Stimulated activated naive CD4-positive, alpha-beta T cell treated with Interleukin-2 at 50 U/mL for 16 hours (primary cell): ENCODE data around the gene PARP3.
"Not testable (repeated sequence)": the region's sequence is repeated elsewhere in the genome, so short reads cannot be mapped to it uniquely, and the experiment has no call there.

Experiments
- DNase-seq: peaks from one replicate; lab custom pipeline; 2025; lab: John Stamatoyannopoulos, UW

PARP3 gene

DNA sequence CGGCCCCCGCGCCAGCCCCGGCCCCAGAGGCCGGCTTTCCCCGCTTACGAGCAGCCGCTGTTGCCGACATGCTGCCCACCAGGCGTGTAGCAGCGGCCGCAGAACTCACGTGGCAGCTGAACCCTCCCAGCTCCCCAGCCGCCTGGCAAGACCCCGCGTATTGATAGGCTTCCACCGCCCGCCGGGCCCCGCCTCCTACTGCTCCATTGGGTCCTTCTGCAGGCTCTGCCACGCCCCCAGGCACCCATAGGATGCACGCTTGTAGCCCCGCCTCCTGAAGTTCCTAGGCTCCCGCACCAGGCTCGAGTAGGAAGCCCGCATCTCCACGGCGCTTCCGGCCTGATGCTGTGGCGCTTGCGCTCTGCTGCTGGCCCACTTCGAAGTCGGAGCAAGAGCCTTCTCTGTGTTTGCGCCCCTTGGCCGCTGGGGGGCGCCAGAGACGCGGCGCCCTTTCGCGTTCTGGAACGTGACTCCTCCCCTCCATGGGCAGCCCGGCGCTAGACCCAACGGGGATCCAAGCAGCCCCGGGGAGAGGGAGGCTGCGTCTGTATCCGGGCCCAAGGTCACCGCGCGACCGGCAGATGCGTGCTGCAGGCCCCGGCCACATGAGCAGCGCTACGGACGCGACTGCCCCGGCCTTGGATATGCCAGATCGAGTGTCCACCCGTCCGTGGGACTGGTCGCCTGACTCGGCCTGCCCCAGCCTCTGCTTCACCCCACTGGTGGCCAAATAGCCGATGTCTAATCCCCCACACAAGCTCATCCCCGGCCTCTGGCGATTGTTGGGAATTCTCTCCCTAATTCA lies at the start of gene PARP3, which contains the start of gene RRP9:
TSS of gene PARP3 (plus strand) at position 566 of the 805 bp plus-strand sequence. CDS start 993 bp downstream, outside the sequence.
TSS of gene RRP9 (minus strand) at position 107 of the 805 bp plus-strand sequence. CDS start at position 70, 37 bp downstream.
- DNase-seq: peak; percentile 100

DNA sequence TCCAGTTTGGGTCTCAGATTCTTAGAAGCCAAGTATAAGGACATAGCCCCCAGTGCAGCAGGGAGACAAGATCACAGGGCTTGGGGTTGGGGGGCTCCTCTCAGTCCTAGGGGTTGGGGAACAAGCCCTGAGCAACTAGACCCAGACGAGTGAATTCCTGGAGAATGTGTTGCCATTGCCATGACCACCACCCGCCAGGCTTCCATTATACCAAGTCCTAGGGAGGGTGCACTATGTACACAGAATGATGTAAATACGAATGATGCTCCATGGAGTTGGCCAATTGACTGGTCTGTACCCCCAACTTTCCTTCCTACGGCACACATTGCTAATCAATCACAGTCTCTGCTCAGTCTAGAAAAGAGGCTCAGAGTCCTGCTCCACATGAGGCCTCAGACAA lies 47.8 kb upstream of the PARP3 start:
- DNase-seq: no peak

DNA sequence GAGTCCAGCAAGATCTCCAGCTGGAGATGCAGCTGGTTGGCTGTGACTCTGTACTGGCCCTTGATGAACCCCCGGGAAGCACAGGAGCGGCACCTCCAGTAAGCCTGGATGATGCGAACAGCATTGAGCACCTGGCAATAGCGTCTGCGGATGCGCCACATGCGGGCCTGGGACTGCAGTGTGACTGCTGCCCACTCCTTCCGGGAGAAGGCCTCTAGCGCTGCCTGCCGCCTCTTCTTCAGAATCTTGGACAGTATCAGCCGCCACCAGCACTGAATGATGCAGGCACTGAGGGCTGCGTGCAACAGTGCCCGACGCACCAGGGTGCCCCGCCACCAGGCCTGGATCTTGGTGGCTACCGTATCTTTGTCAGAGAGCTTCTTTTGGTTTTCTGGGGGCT lies 47.2 kb upstream of the PARP3 start:
- no peak for DNase-seq

DNA sequence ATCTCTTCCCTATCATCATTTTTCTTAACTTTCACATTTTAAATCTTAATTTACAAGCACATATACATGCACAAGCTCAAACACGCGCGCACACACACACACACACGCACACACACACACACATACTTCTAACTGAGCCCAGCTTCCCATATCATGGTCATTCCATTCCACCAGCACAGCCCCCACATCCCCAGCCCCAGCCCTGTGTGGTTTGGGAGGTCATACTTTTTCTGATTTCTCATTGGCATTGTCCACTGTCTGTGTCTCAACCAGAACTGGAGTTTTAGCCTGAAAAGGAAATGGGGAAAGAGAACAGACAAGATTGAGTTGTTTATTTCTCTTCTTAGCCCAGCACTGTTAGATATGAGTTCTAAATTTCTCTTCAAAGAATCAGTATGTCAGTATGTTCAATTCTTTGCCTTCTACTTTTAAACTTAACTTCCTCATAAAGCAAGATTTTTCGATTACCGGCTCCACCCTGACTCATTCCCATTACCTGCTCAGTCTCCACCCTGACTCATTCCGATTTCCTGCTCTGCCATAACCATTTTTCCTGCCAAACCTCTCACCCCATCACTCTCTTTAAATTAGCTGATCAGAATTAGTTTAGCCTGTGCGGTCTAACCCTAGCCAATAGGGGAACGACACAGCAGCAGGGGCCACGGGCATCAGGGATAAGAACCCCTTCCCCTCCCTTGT lies 45.4 kb upstream of the PARP3 start:
- DNase-seq: no peak

DNA sequence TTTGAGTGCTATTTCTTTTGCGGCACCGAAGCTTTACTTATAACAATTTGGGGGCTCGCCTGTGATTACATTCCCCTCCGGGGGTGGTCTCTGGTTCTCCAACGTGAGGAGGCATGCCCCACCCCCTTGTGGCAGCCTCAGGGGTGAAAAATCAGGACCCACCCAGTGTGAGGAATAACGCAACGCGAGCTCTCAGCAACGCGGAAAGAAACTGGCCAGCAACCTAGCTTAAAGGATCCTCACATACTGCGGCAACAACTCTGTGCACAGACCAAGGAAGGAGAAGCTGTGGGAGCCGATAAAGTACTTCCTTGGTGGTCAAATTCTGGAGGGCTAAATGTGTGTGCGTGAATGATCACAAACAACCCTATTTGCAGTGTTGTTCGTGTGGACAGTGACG lies 44.8 kb upstream of the PARP3 start:
- DNase-seq: no peak

DNA sequence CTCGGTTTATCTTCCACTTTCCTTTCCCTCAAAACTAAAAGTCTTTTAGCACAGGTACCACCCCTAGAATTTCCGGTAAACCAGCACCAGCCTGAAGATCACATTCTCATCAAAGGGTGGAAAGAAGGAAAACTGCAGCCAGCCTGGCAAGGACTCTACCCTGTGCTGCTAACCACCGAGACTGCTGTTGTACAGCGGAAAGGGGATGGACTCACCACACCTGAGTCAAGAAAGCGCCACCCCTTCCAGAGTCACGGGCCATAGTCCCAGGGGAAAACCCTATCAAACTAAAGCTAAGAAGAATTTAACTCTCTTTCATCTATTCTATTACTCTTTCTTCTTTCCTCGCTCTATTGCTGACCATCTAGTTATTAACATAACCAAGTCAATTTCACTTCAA lies 42.1 kb upstream of the PARP3 start:
- not testable (repeated sequence) for DNase-seq

DNA sequence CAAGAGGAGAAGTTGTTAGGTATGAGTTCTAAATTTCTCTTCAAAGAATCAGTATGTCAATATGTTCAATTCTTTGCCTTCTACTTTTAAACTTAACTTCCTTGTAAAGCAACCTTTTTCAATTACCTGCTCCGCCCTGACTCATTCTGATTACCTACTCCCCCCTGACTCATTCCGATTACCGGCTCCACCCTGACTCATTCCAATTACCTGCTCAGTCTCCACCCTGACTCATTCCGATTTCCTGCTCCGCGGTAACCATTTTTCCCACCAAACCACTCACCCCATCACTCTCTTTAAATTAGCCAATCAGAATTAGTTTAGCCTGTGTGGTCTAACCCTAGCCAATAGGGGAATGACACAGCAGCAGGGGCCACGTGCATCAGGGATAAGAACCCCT lies 39.8 kb upstream of the PARP3 start:
- peak; percentile 49 for DNase-seq

DNA sequence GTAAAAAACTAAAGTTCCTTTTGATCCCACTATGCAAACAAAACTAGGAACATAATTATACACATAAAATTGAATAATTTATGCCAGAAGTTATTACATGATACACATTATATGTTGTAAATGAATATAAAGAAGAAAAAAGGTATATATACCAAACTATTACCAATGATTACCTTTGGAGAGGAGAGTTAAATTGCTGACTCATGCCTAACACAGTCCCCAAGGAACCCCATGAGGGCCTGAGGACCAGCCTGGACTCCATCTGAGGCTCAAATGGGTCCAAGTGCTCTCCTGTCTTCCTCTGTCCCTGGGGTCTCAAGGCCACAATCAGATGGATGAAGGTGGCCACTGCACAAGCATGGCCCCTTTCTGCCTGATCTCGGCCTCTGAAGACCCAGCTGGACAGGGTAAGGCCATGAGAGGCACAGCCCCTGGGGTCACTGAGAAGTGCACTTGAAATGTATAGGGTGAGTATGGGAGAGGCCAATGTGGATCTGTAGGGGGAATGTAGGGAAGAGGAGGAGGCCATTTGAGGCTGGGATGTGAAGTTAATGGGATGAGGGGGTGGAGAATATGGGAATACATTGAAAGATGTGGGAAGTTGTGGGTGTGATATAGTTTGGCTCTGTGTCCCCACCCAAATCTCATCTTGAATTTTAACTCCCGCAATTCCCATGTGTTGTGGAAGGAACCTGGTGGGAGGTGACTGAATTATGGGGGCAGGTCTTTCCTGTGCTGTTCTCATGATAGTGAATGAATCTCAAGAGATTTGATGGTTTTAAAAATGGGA lies 37.9 kb upstream of the PARP3 start:
- DNase-seq: no peak

DNA sequence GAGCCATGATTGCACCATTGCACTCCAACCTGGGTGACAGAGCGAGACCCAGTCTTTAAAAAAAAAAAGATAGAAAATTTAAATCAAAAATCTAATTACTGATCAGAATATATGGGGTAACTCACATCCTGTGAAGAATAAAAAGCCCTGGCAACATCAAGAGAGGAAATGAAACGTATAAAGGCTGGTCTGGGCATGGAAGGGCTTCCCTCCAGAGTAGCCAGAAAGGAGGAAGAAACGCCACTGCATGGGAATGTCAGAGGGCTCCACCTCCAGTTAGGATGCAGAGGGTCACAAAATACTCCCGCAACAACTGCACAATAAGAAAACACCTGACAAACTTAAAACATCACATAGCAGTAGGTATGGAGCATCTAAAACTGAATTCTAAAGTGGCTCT lies 34.1 kb upstream of the PARP3 start:
- DNase-seq: no peak

DNA sequence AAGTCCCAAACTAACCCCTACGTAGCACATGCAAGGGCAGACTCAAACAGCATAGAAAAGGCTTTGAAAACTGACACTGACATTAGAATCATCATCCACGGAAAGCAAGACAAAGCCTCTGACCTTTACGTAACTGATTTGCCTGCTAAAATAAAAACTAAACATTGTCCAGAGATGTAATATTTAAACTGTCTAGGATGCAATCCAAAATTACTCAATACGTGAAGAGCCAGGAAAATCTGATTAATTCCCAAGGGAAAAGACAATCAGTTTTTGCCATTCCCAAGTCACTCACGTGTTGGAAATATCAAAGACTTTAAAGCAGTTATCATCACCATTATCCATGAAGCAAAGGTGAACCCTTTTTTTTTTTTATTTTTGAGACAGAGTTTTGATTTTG lies 25.7 kb upstream of the PARP3 start:
- DNase-seq: no peak

DNA sequence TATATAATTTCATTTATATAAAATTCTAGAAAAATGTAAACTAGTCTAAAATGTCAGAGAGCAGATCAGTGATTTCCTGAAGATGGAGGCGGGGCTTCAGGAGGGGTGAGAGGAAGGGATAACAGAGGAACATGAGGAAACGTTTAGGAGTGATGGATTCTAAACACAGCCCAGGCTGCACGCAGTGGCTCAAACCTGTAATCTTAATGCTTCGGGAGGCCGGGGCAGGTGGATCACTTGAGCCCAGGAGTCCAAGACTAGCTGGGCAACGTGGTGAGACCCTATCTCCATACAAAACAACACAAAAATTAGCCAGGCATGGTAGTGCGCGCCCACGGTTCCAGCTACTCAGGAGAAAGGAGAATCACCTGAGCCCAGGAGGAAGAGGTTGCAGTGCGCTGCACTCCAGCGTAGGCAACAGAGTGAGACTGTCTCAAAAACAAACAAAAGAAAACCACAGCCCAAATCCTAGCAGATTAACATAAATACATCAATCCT lies 21.0 kb upstream of the PARP3 start:
- DNase-seq: no peak

DNA sequence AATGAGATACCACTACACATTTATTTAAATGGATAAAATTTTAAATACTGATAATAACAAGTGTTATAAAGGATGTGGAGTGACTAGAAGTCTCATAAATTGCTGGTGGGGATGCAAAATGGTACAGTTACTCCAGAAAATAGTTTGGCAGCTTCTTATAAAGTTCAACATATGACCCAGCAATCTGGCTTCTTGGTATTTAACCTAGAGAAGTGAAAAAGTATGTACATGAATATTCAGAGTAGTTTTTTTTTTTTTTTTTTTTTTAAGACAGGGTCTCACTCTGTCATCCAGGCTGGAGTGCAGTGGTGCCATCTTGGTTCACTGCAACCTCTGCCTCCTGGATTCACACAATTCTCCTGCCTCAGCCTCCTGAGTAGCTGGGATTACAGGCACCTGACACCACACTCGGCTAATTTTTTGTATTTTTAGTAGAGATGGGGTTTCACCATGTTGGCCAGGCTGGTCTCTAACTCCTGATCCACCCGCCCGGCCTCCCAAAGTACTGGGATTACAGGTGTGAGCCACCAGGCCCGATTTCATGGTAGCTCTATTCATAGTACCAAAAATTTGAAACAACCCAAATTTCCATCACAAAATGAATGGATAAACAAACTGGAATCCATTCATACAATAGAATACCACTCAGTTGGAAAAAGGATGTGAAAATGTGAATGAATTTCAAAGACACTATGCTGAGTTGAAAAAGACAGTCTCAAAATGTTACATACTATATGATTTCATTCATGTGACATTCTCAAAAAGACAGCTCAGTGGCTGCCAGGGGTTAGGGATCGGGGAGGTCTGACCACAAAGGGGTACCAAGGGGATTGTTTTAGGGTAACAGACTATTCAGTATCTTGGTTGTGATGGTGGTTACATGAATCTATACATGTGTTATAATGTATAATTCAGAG lies 14.8 kb upstream of the PARP3 start:
- no peak for DNase-seq

DNA sequence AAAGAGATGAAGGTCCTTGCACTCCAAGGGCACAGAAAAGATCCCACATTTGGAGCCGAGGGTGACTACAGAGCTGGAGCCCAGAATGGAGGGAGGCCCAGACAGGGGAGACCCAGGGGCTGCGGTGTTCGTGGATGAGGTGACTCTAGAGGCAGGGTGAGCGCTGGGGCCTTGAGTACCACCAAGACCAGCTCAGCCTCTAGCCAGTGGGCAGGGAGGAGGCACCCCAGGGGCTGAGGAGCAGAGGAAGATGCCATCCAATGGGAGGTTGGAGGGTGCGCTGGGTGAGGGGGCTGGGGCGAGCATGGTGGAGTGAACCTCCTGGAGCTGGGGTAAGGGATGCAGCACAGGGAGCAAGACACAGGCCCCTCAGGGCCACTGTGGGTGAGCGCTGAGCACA lies 13.7 kb upstream of the PARP3 start:
- no peak for DNase-seq

DNA sequence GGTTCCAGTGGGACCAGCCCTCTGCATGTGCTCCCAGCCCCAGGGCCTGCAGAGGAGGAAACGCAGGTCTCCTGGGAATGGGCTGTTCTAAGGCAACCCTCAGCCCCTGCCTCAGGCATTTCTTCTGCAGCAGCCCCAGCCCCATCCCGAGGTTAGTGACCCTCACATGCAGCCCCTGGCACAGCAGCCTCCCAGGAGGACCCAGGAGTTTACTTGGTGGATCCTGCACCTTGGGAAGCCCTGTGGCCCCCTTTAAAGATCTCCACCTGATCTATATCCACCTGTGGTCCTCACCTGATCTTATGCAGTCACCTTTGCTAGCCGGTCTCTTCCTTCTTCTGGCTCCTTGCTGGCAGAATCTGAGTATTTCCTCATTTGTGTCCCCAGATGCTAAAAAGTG lies 13.2 kb upstream of the PARP3 start:
- DNase-seq: not testable (repeated sequence)

DNA sequence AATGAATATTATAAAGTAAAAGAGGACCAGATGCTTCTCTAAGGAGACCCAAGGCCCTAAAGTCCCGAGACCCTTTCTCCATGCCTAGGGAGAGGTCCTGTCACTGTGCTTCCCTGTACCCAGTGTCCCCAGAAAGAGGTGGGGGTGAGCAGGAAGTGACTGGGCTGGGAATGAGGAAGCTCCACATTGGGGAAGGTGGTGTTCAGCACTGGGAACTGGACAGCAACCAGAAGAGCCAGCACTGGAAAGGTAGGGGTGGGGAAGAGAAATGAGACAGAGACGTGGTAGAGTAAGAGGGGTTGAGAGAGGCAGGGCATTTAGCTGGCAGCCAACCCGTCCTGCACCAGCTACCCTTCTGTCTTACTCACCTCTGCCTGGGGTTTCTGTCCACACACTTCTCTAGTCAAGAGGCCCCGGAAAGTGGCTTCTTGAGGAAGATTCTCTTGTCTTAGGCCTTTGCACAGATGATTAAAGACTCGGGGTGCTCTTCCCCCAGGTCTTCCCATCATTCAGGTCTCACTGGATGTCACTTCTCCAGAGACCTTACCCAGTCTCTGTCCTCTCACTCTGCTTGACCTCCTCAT lies 12.7 kb upstream of the PARP3 start:
- no peak for DNase-seq

DNA sequence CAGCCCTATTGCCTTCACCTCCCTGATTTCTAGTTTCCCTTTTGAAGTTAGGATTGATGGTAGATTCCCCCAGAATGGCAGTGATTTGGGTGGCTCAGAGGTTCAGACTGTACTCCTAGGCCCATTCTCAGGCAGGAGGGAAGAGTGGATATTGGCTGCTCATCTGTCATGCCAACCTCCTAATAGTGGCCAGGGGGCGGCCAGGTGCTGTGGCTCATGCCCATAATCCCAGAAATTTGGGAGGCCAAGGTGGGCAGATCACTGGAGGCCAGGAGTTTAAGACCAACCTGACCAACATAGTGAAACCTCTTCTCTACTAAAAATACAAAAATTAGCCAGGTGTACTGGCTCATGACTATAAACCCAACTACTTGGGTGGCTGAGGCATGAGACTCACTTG lies 11.7 kb upstream of the PARP3 start:
- DNase-seq: no peak

DNA sequence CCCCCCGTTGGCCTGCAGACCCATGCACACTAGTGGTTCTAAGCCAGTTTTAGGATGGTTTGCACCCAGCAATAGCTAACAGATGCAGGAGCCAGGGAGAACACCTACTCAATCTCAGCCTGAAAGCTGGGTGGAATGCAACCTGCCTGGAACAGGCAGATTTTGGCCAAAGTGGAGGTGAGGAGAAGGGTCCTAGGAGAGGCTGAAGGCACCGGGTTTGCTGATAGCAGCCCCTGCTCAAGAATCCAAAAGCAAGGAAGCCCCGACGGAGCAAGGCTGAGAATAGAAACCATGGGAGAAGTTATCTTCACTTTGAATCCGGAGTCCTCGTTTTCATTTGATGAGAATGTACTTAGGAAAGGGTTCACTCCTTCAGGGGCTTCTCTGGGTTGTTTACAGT lies 10.4 kb upstream of the PARP3 start:
- DNase-seq: no peak

DNA sequence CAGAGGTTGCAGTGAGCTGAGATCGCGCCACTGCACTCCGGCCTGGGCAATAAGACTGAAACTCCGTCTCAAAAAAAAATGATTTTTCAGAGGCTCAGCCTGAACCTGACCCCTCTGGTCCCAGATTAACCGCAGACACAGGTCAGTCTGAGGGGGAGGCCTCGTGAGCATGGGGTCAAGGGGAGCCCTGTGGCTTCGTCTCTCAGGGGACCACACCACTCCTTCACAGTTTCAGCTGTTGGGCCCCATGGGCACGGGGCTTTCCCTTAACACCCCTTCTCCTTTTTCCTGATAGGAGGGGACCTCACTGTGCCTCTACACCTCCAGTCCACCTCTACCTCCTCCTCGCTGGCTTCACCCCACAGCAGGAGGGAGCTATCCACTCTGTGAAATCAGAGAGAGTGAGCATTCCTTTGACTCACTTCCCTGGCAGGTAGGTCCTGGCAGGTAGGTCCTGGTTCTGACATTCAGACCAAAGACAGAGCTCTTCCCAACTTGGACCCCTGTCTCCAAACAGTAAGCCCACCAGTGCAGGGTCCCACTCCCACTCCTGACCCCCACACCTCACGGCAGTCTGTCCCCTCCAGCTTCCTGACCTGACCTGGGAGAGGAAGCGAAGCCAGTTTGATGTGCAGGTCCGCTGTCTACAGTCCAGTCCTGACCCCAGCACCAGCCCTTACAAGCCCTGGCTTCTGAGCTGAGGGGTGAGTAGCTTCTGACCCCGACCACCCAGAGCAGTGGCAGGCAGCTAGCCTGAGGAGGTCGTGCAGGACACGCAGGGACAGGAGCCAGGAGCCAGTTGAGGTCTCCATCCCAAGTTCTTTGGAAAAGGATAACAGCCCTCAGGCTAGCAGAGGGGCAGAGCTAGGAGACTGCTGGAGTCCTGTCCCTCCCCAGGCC lies 9.4 kb upstream of the PARP3 start:
- DNase-seq: no peak

DNA sequence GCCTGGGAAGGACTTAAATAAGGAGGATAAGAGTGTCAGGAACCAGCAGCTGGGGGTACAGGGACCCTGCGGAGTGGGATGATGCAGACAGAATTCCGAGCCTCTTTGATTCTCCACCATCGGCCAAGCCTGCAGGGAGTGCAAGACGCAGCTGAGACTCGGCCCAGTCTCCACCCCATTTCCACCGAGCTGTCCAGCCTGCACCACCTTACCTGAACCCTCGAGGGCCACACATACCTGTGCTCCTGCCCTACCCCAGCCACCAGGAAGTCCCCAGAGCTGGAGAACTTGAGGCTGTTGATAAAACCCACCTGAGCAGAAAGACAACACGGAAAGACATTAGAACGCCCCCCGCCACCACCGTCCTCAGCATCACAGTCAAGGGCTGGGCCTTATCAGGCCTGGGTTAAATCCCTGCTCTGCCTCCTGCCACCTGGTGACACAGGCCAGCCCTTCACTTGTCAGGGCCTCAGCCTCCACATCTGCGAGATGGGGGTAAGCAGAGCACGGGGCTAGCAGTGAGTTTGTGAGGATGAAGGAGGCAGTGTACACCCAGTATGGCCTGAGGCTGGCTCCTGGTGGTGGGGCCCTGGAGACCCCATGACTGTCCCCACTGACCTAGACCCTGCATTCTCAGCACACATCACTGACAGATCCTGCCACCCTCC lies 8.6 kb upstream of the PARP3 start:
- DNase-seq: no peak
